C4-2B (cell line): Measurements from ENCODE around the gene YJEFN3.

ENCODE experiments used
- ZFX ChIP-seq: fragments of 450-650 bp; IDR thresholded peaks from 2 replicates; pipeline ENCODE4 v1.6.1; 2017
- TF ChIP-seq, protein P1 (sequence below): fragments of 450-650 bp; conservative IDR thresholded peaks from 2 replicates; pipeline ENCODE4 v1.5.1; 2017; ENCODE audit warnings: mild to moderate bottlenecking

GRCh38 chr19:19523177-19523576 is 5.5 kb upstream of the YJEFN3 start:
- TF ChIP-seq, protein P1, sequence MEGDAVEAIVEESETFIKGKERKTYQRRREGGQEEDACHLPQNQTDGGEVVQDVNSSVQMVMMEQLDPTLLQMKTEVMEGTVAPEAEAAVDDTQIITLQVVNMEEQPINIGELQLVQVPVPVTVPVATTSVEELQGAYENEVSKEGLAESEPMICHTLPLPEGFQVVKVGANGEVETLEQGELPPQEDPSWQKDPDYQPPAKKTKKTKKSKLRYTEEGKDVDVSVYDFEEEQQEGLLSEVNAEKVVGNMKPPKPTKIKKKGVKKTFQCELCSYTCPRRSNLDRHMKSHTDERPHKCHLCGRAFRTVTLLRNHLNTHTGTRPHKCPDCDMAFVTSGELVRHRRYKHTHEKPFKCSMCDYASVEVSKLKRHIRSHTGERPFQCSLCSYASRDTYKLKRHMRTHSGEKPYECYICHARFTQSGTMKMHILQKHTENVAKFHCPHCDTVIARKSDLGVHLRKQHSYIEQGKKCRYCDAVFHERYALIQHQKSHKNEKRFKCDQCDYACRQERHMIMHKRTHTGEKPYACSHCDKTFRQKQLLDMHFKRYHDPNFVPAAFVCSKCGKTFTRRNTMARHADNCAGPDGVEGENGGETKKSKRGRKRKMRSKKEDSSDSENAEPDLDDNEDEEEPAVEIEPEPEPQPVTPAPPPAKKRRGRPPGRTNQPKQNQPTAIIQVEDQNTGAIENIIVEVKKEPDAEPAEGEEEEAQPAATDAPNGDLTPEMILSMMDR: no peak
- no peak for TF ChIP-seq ZFX
